ENCODE results near the gene NEO1.
A peak's percentile ranks its signal among the peaks of the same experiment; 100 is the strongest.

NEO1 gene

DNA sequence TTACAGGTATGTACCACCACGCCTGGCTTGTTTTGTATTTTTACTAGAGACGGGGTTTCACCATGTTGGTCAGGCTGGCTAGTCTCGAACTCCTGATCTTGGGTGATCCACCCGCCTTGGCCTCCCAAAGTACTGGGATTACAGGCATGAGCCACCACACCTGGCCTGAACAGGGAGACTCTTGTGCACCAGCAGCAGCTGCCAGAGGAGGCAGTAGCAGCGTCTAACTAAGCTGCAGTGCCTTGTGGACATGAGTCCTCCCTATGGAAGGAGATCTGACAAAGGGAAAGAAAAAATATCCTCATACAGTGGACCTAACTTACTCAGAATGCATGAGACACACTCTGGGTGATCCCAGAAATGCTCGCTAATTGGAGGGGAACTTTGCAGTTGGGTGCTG, 36.8 kb upstream of the NEO1 start:
- peaks cover 9% of the 10 kb centered on the region for H3K4me1 ChIP-seq (ENCODE audit: control insufficient read depth, insufficient read depth, low read depth, low read length)
- H4K91ac ChIP-seq (ENCODE audit: low read length): no peak overlapping the region
- WGBS: 94% methylated on average over 6 of the region's 6 CpGs
- H3K4me3 ChIP-seq (ENCODE audit: insufficient read depth in 1 of 2, low read depth in 1 of 2, low read length in 2 of 2): no peak overlapping the region
- H3K18ac ChIP-seq (ENCODE audit: low read depth in 1 of 2, low read length in 2 of 2): no peak overlapping the region
- H3K9me3 ChIP-seq (ENCODE audit: control insufficient read depth, low read length): no peaks in the 10 kb centered on the region
- H3K27me3 ChIP-seq (ENCODE audit: control insufficient read depth in 1 of 2, insufficient read depth in 1 of 2, low read length in 2 of 2): no peaks in the 10 kb centered on the region
- H3K4ac ChIP-seq (ENCODE audit: low read depth in 1 of 2, low read length in 2 of 2): no peak overlapping the region
- no peak overlapping the region for H3K14ac ChIP-seq (ENCODE audit: low read length in 2 of 2)
- no peaks in the 10 kb centered on the region for H3K79me1 ChIP-seq (replicated peaks; ENCODE audit: low read length, poor library complexity, severe bottlenecking)
- peak overlapping the region; percentile 5 for H2AFZ ChIP-seq (ENCODE audit: low read depth, low read length)
- no peak overlapping the region for H3K23ac ChIP-seq (ENCODE audit: low read length in 2 of 2)
- H3K4me2 ChIP-seq (ENCODE audit: low read length, poor library complexity, severe bottlenecking): no peak overlapping the region
- H2AK5ac ChIP-seq (ENCODE audit: low read length, severe bottlenecking): no peak overlapping the region
- H2BK12ac ChIP-seq (ENCODE audit: low read length in 2 of 2): no peak overlapping the region
- no peak overlapping the region for H2BK120ac ChIP-seq (ENCODE audit: low read depth, low read length)
- H3K9ac ChIP-seq (ENCODE audit: low read length): no peak overlapping the region
- no peak overlapping the region for H4K8ac ChIP-seq (ENCODE audit: low read length)
- no peak overlapping the region for H2BK15ac ChIP-seq (ENCODE audit: low read depth, poor library complexity, severe bottlenecking)
- H2BK5ac ChIP-seq (ENCODE audit: low read depth, low read length, poor library complexity, severe bottlenecking): no peak overlapping the region
- DNase-seq: no peak
- no peak overlapping the region for H3K27ac ChIP-seq (ENCODE audit: low read length, poor library complexity, severe bottlenecking)
- no peaks in the 10 kb centered on the region for H3K36me3 ChIP-seq (ENCODE audit: control insufficient read depth in 1 of 2, insufficient read depth in 2 of 2, low read depth in 1 of 2, low read length in 2 of 2)

GRCh38 chr15:73017987-73018386, 34.3 kb upstream of the NEO1 start:
- Histone ChIP-seq H3K18ac (ENCODE audit: low read depth in 1 of 2, low read length in 2 of 2) (no peak overlapping the region), H2BK120ac (ENCODE audit: low read depth, low read length) (no peak overlapping the region), H3K4ac (ENCODE audit: low read depth in 1 of 2, low read length in 2 of 2) (no peak overlapping the region), H2BK15ac (ENCODE audit: low read depth, poor library complexity, severe bottlenecking) (no peak overlapping the region), H3K4me2 (ENCODE audit: low read length, poor library complexity, severe bottlenecking) (no peak overlapping the region), H2BK5ac (ENCODE audit: low read depth, low read length, poor library complexity, severe bottlenecking) (no peak overlapping the region), H2AFZ (ENCODE audit: low read depth, low read length) (no peak overlapping the region), H3K79me1 (replicated peaks; ENCODE audit: low read length, poor library complexity, severe bottlenecking) (no peaks in the 10 kb centered on the region), H3K9me3 (ENCODE audit: control insufficient read depth, low read length) (no peaks in the 10 kb centered on the region), H2AK5ac (ENCODE audit: low read length, severe bottlenecking) (no peak overlapping the region), H3K27ac (ENCODE audit: low read length, poor library complexity, severe bottlenecking) (no peak overlapping the region), H3K4me1 (ENCODE audit: control insufficient read depth, insufficient read depth, low read depth, low read length) (peaks cover 2% of the 10 kb centered on the region), H3K36me3 (ENCODE audit: control insufficient read depth in 1 of 2, insufficient read depth in 2 of 2, low read depth in 1 of 2, low read length in 2 of 2) (no peaks in the 10 kb centered on the region), H3K27me3 (ENCODE audit: control insufficient read depth in 1 of 2, insufficient read depth in 1 of 2, low read length in 2 of 2) (peaks cover 0 to 12% of the 10 kb centered on the region in 2 experiments), H3K9ac (ENCODE audit: low read length) (no peak overlapping the region), H2BK12ac (ENCODE audit: low read length in 2 of 2) (no peak overlapping the region), H3K14ac (ENCODE audit: low read length in 2 of 2) (no peak overlapping the region), H3K4me3 (ENCODE audit: insufficient read depth in 1 of 2, low read depth in 1 of 2, low read length in 2 of 2) (no peak overlapping the region), H4K8ac (ENCODE audit: low read length) (no peak overlapping the region), H4K91ac (ENCODE audit: low read length) (no peak overlapping the region), H3K23ac (ENCODE audit: low read length in 2 of 2) (no peak overlapping the region)
- DNase-seq: no peak
- no CpG with 5 or more reads among the region's 1 CpG for WGBS

- no peak overlapping the region for H2BK15ac ChIP-seq (ENCODE audit: low read depth, poor library complexity, severe bottlenecking)
- no peak overlapping the region for H2AFZ ChIP-seq (ENCODE audit: low read depth, low read length)
- H3K4ac ChIP-seq (ENCODE audit: low read depth in 1 of 2, low read length in 2 of 2): no peak overlapping the region
- H3K9me3 ChIP-seq (ENCODE audit: control insufficient read depth, low read length): no peaks in the 10 kb centered on the region
- H3K23ac ChIP-seq (ENCODE audit: low read length in 2 of 2): no peak overlapping the region
- 100% methylated on average over 2 of the region's 3 CpGs for WGBS
- no peaks in the 10 kb centered on the region for H3K79me1 ChIP-seq (replicated peaks; ENCODE audit: low read length, poor library complexity, severe bottlenecking)
- no peak overlapping the region for H2BK5ac ChIP-seq (ENCODE audit: low read depth, low read length, poor library complexity, severe bottlenecking)
- H3K27ac ChIP-seq (ENCODE audit: low read length, poor library complexity, severe bottlenecking): no peak overlapping the region
- H3K36me3 ChIP-seq (ENCODE audit: control insufficient read depth in 1 of 2, insufficient read depth in 2 of 2, low read depth in 1 of 2, low read length in 2 of 2): no peaks in the 10 kb centered on the region
- H3K14ac ChIP-seq (ENCODE audit: low read length in 2 of 2): no peak overlapping the region
- no peak for DNase-seq
- peaks cover 2% of the 10 kb centered on the region for H3K4me1 ChIP-seq (ENCODE audit: control insufficient read depth, insufficient read depth, low read depth, low read length)
- no peak overlapping the region for H3K4me2 ChIP-seq (ENCODE audit: low read length, poor library complexity, severe bottlenecking)
- H3K9ac ChIP-seq (ENCODE audit: low read length): no peak overlapping the region
- no peak overlapping the region for H4K91ac ChIP-seq (ENCODE audit: low read length)
- H3K18ac ChIP-seq (ENCODE audit: low read depth in 1 of 2, low read length in 2 of 2): no peak overlapping the region
- H3K27me3 ChIP-seq (ENCODE audit: control insufficient read depth in 1 of 2, insufficient read depth in 1 of 2, low read length in 2 of 2): peaks cover 0 to 15% of the 10 kb centered on the region in 2 experiments
- H3K4me3 ChIP-seq (ENCODE audit: insufficient read depth in 1 of 2, low read depth in 1 of 2, low read length in 2 of 2): no peak overlapping the region
- H2AK5ac ChIP-seq (ENCODE audit: low read length, severe bottlenecking): no peak overlapping the region
- H2BK120ac ChIP-seq (ENCODE audit: low read depth, low read length): no peak overlapping the region
- no peak overlapping the region for H2BK12ac ChIP-seq (ENCODE audit: low read length in 2 of 2)
- no peak overlapping the region for H4K8ac ChIP-seq (ENCODE audit: low read length)
Measured at GRCh38 chr15:73019154-73019553, 33.1 kb upstream of the NEO1 start.

- H3K4me1 ChIP-seq (ENCODE audit: control insufficient read depth, insufficient read depth, low read depth, low read length): peaks cover 2% of the 10 kb centered on the region
- H3K23ac ChIP-seq (ENCODE audit: low read length in 2 of 2): no peak overlapping the region
- H3K4me2 ChIP-seq (ENCODE audit: low read length, poor library complexity, severe bottlenecking): no peak overlapping the region
- no peak overlapping the region for H3K18ac ChIP-seq (ENCODE audit: low read depth in 1 of 2, low read length in 2 of 2)
- no peaks in the 10 kb centered on the region for H3K79me1 ChIP-seq (replicated peaks; ENCODE audit: low read length, poor library complexity, severe bottlenecking)
- H3K14ac ChIP-seq (ENCODE audit: low read length in 2 of 2): no peak overlapping the region
- no peak overlapping the region for H2BK12ac ChIP-seq (ENCODE audit: low read length in 2 of 2)
- 94% methylated on average over 2 of the region's 2 CpGs for WGBS
- H2AFZ ChIP-seq (ENCODE audit: low read depth, low read length): no peak overlapping the region
- peaks cover 0 to 15% of the 10 kb centered on the region in 2 experiments for H3K27me3 ChIP-seq (ENCODE audit: control insufficient read depth in 1 of 2, insufficient read depth in 1 of 2, low read length in 2 of 2)
- H3K9me3 ChIP-seq (ENCODE audit: control insufficient read depth, low read length): no peaks in the 10 kb centered on the region
- H4K91ac ChIP-seq (ENCODE audit: low read length): no peak overlapping the region
- no peak overlapping the region for H2BK5ac ChIP-seq (ENCODE audit: low read depth, low read length, poor library complexity, severe bottlenecking)
- no peak overlapping the region for H2BK15ac ChIP-seq (ENCODE audit: low read depth, poor library complexity, severe bottlenecking)
- H3K4ac ChIP-seq (ENCODE audit: low read depth in 1 of 2, low read length in 2 of 2): no peak overlapping the region
- no peaks in the 10 kb centered on the region for H3K36me3 ChIP-seq (ENCODE audit: control insufficient read depth in 1 of 2, insufficient read depth in 2 of 2, low read depth in 1 of 2, low read length in 2 of 2)
- no peak overlapping the region for H3K4me3 ChIP-seq (ENCODE audit: insufficient read depth in 1 of 2, low read depth in 1 of 2, low read length in 2 of 2)
- no peak overlapping the region for H3K27ac ChIP-seq (ENCODE audit: low read length, poor library complexity, severe bottlenecking)
- no peak overlapping the region for H2AK5ac ChIP-seq (ENCODE audit: low read length, severe bottlenecking)
- no peak overlapping the region for H3K9ac ChIP-seq (ENCODE audit: low read length)
- H2BK120ac ChIP-seq (ENCODE audit: low read depth, low read length): no peak overlapping the region
- no peak for DNase-seq
- no peak overlapping the region for H4K8ac ChIP-seq (ENCODE audit: low read length)
Measured at GRCh38 chr15:73019601-73020146, 32.6 kb upstream of the NEO1 start.
